ENCODE data around the gene CEP295NL. TPM values are rescaled to one million over a fixed set of nuclear protein-coding genes. Genes with fewer than 3 reads are reported as not detected.
"Not testable (repeated sequence)": the region's sequence is repeated elsewhere in the genome, so short reads cannot be mapped to it uniquely, and the experiment has no call there.

CEP295NL gene
- total and polyA plus RNA-seq, 8 donors = 0.21 to 5.1 (median 2.7) TPM

DNA sequence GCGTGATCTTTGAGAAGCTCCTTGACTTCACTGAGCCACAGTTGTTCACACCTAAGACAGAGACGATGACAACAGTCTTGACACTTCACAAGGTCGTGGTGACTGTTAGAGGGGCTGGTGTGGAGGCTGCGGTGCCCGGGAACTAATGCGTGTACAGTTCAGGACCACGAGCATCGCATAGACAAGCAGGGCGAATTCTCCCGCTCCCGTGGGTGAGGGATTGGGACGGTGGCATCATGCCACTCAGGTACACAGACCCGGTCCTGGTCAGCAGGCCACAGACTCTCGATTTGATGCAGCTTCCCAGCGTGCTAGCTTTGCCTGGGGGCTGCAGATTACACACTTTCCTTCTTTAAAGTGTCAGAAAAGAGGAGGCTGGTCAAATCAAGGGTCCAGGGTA lies 24.7 kb downstream of the CEP295NL start:
- no peak for ATAC-seq
- Histone ChIP-seq H3K9me3 (no peaks in the 10 kb centered on the region), H3K27me3 (no peaks in the 10 kb centered on the region), H3K27ac (no peak overlapping the region), H3K4me3 (no peak overlapping the region), H3K4me1 (peaks cover 32 to 38% (median 33%) of the 10 kb centered on the region in 3 donors), H3K36me3 (no peaks in the 10 kb centered on the region)
- TF ChIP-seq, protein P1, sequence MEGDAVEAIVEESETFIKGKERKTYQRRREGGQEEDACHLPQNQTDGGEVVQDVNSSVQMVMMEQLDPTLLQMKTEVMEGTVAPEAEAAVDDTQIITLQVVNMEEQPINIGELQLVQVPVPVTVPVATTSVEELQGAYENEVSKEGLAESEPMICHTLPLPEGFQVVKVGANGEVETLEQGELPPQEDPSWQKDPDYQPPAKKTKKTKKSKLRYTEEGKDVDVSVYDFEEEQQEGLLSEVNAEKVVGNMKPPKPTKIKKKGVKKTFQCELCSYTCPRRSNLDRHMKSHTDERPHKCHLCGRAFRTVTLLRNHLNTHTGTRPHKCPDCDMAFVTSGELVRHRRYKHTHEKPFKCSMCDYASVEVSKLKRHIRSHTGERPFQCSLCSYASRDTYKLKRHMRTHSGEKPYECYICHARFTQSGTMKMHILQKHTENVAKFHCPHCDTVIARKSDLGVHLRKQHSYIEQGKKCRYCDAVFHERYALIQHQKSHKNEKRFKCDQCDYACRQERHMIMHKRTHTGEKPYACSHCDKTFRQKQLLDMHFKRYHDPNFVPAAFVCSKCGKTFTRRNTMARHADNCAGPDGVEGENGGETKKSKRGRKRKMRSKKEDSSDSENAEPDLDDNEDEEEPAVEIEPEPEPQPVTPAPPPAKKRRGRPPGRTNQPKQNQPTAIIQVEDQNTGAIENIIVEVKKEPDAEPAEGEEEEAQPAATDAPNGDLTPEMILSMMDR (IDR thresholded peaks at IDR 0.05) = no peak
- 92 to 94% methylated on average over 15 of the region's 15 CpGs for WGBS, 2 donors
- no peak for DNase-seq
- intact Hi-C loops (cut with DNase I) = loop anchor here in 2 of 3 donors (10.0 kb wide), 1 partner anchor 47 kb away; the partner anchor contains the start of gene TIMP2 (in 2 of the 2)
- no peak for FAIRE-seq

DNA sequence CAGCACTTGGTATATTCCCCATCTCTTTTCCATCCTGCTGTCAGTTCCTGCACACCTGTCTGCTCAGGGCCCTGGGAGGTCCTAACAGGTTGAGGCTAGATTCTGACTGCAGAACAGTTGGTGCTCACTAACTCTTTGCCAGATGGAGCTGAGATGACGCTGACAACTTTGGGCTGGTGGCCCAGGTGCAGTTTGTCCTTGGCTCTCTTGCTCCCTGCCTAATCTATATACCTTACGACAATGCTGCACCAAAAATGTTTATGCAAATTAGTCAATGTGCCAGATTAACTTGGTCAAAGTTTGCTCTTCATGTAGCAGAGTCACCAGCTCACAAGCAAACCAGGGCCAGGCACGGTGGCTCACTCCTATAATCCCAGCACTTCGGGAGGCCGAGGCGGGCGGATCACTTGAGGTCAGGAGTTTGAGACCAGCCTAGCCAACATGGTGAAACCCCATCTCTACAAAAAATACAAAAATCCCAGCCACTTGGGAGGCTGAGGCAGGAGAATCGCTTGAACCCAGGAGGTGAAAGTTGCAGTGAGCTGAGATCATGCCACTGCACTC lies 26.0 kb downstream of the CEP295NL start:
- DNase-seq (peak in 5 of 6 donors; percentile 79 to 90 (median 87)), ATAC-seq (peak; percentile 75 to 88 (median 78))
- H3K9me3 ChIP-seq, FAIRE-seq, H3K4me3 ChIP-seq, H3K36me3 ChIP-seq, H3K27me3 ChIP-seq: not testable (repeated sequence)
- 32 to 37% methylated on average over 8 of the region's 8 CpGs for WGBS, 2 donors
- Histone ChIP-seq H3K27ac (peak overlapping the region; percentile 3 to 73 (median 71)), H3K4me1 (peaks cover 32 to 39% (median 33%) of the 10 kb centered on the region in 3 donors)
- intact Hi-C loops (cut with DNase I) = loop anchor here in 2 of 3 donors (10.0 kb wide), 1 partner anchor 48 kb away; the partner anchor contains the start of gene TIMP2 (in 2 of the 2)

DNA sequence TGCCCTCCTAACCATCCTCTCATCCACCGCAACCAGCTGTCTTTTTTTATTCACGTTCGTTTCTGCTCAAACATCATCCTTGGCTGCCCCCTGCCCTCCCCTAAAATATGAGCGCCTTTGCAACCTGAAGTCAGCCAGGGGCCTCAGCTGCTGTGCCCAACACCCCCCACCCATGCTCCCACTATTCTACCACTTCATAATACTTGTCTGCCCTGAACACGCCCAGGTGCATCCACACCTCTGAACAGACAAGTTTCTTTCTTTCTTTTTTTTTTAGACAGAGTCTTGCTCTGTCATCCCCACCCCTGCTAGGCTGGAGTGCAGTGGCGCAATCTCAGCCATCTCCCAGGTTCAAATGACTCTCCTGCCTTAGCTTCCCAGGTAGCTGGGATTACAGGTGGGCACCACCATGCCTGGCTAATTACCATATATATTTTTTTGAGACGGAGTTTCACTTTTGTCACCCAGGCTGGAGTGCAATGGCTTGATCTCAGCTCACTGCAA lies 26.9 kb downstream of the CEP295NL start:
- no peak for FAIRE-seq
- H3K27me3 ChIP-seq = no peaks in the 10 kb centered on the region
- DNase-seq = no peak
- peaks cover 32 to 39% (median 33%) of the 10 kb centered on the region in 3 donors for H3K4me1 ChIP-seq
- intact Hi-C loops (cut with DNase I) = loop anchor here in 2 of 3 donors (10.0 kb wide), 1 partner anchor 49 kb away; the partner anchor contains the start of gene TIMP2 (in 2 of the 2)
- peak overlapping the region; percentile 3 to 73 (median 71) for H3K27ac ChIP-seq
- WGBS, 2 donors = 66 to 84% methylated on average over 7 of the region's 7 CpGs
- ATAC-seq = no peak
- H3K36me3 ChIP-seq = no peaks in the 10 kb centered on the region
- no peaks in the 10 kb centered on the region for H3K9me3 ChIP-seq
- TF ChIP-seq, protein P1 (IDR thresholded peaks at IDR 0.05) = no peak
- no peak overlapping the region for H3K4me3 ChIP-seq

DNA sequence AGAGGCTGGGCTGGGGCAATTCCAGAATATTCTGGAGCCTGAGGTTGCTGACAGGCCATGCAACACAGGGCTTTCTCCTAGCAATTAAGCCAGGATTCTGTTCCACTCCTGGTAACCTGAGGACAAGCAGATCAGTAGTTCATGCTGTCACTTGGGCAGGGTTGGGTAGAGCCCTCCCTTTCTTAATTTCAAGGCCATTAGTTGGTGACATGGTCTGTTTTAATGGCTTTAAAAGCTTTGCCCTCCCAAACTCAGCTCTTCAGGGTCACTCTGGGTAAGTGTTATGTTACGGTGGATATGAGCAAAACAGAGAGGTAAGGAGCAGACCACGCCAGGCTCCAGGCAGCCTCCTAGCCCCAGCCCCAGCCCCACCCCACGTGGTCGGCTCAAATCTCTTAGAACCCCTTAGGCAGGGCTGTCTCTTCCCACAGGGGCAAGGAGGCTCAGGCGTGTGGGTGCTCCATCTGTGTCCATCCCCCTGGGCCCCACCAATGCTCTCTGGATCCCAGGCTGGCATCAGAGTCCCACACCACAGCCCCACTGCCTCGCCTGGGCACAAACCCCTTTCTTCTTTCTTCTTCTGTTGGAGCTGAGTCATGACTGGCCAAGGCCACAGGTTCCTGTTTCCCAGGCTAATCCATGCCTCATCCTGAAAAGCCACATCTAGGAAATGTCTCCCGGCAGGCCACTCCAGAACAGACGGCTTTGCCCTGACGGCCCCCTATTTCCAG lies 27.5 kb downstream of the CEP295NL start:
- TF ChIP-seq, protein P1 (IDR thresholded peaks at IDR 0.05) = no peak
- peak overlapping the region in 3 of 4 donors; percentile 69 to 73 (median 73) for H3K27ac ChIP-seq
- H3K4me3 ChIP-seq = no peak overlapping the region
- no peaks in the 10 kb centered on the region for H3K9me3 ChIP-seq
- FAIRE-seq = no peak
- ATAC-seq = peak; percentile 50 to 63 (median 56)
- no peaks in the 10 kb centered on the region for H3K27me3 ChIP-seq
- WGBS, 2 donors = 51 to 60% methylated on average over 9 of the region's 9 CpGs
- DNase-seq = peak in 4 of 6 donors; percentile 54 to 62 (median 60)
- H3K36me3 ChIP-seq = peaks cover 0 to 5% (median 0%) of the 10 kb centered on the region in 3 donors
- intact Hi-C loops (cut with DNase I) = loop anchor here in 2 of 3 donors (10.0 kb wide), 1 partner anchor 49 kb away; the partner anchor contains the start of gene TIMP2 (in 2 of the 2)
- H3K4me1 ChIP-seq = peaks cover 32 to 39% (median 33%) of the 10 kb centered on the region in 3 donors

Data from pancreas (tissue), 10 donors.